ENCODE data around the gene STAG2. TPM values are rescaled to one million over a fixed set of nuclear protein-coding genes. Genes with fewer than 3 reads are reported as not detected.
"Not testable (repeated sequence)": the region's sequence is repeated elsewhere in the genome, so short reads cannot be mapped to it uniquely, and the experiment has no call there.

Gene STAG2
- total and polyA plus RNA-seq, 2 experiments from 2014 or later: 68.8 to 92.8 TPM

- TF ChIP-seq REST (IDR thresholded peaks at IDR 0.05; ENCODE audit: unreplicated experiment) (no peak), STAT1 (IDR thresholded peaks at IDR 0.05; ENCODE audit: unreplicated experiment) (no peak)
Measured at GRCh38 chrX:124103966-124104365, 142.5 kb downstream of the STAG2 start (continued).

GRCh38 chrX:124104512-124104911, 143.0 kb downstream of the STAG2 start:
- not testable (repeated sequence) for DNase-seq (ENCODE audit: low spot score); H2AFZ ChIP-seq; H3K27me3 Mint-ChIP-seq (ENCODE audit: insufficient read depth, low read depth, poor library complexity); H3K4me3 ChIP-seq; H3F3A ChIP-seq (replicated peaks; ENCODE audit: low read depth); H3K9me2 ChIP-seq (ENCODE audit: insufficient read depth); H3K4me2 ChIP-seq; H3K27me3 ChIP-seq (ENCODE audit: insufficient read depth); ATAC-seq; H3K27ac Mint-ChIP-seq; H3K36me3 ChIP-seq (ENCODE audit: insufficient read depth); H3K79me2 ChIP-seq (replicated peaks; ENCODE audit: insufficient read depth); H3K27ac ChIP-seq (ENCODE audit: low read depth); H3K4me1 Mint-ChIP-seq; H3K4me3 Mint-ChIP-seq; H4K20me1 ChIP-seq (replicated peaks; ENCODE audit: insufficient read depth); H3K4me1 ChIP-seq (ENCODE audit: insufficient read depth)
- peaks cover 10% of the 10 kb centered on the region; the same call in 2 of the 3 replicates for H3K9me3 Mint-ChIP-seq
- H3K36me3 Mint-ChIP-seq (ENCODE audit: low read depth): peaks cover 18% of the 10 kb centered on the region; the same call in 2 of the 3 replicates

- H3K9me3 Mint-ChIP-seq: peaks cover 24% of the 10 kb centered on the region
- no peak for TF ChIP-seq ZNF331 (CRISPR knock-in tag; IDR thresholded peaks at IDR 0.05; ENCODE audit: low read depth)
- TF ChIP-seq CTCF (conservative IDR thresholded peaks at IDR 0.05; ENCODE audit: low read depth in 2 of 2): no peak
- no peak for TF ChIP-seq ZNF114 (CRISPR knock-in tag; IDR thresholded peaks at IDR 0.05)
- no peak for TF ChIP-seq EZH2phosphoT487 (IDR thresholded peaks at IDR 0.05; ENCODE audit: unreplicated experiment)
- TF ChIP-seq CREB1 (CRISPR knock-in tag; IDR thresholded peaks at IDR 0.05; ENCODE audit: low read depth): no peak
- TF ChIP-seq POLR2AphosphoS5 (IDR thresholded peaks at IDR 0.05; ENCODE audit: low read depth): no peak
- no peak for TF ChIP-seq NANOG (IDR thresholded peaks at IDR 0.05; ENCODE audit: borderline replicate concordance)
- no peak for TF ChIP-seq ETS1 (IDR thresholded peaks at IDR 0.05)
- TF ChIP-seq JUNB (IDR thresholded peaks at IDR 0.05; ENCODE audit: unreplicated experiment): no peak
- no peak for TF ChIP-seq REST (IDR thresholded peaks at IDR 0.05; ENCODE audit: unreplicated experiment)
Measured at GRCh38 chrX:124113621-124114600, 152.4 kb downstream of the STAG2 start.

More at GRCh38 chrX:124113621-124114600, 152.4 kb downstream of the STAG2 start:
- Histone ChIP-seq H3K36me3 (ENCODE audit: insufficient read depth) (no peaks in the 10 kb centered on the region), H3K27me3 (ENCODE audit: insufficient read depth) (no peaks in the 10 kb centered on the region), H2AFZ (no peak overlapping the region), H3F3A (replicated peaks; ENCODE audit: low read depth) (no peaks in the 10 kb centered on the region), H3K27ac (ENCODE audit: low read depth) (no peak overlapping the region), H3K79me2 (replicated peaks; ENCODE audit: insufficient read depth) (no peaks in the 10 kb centered on the region), H3K4me2 (peak overlapping the region; percentile 68; the same call in 1 of the 2 replicates), H3K9me2 (ENCODE audit: insufficient read depth) (no peaks in the 10 kb centered on the region), H3K4me1 (ENCODE audit: insufficient read depth) (peaks cover 8% of the 10 kb centered on the region), H3K4me3 (no peak overlapping the region), H4K20me1 (replicated peaks; ENCODE audit: insufficient read depth) (no peaks in the 10 kb centered on the region)
- Mint-ChIP-seq H3K27ac (no peak overlapping the region; the same call in 1 of the 2 replicates), H3K36me3 (ENCODE audit: low read depth) (peaks cover 23% of the 10 kb centered on the region), H3K27me3 (ENCODE audit: insufficient read depth, low read depth, poor library complexity) (no peaks in the 10 kb centered on the region), H3K4me1 (peaks cover 11% of the 10 kb centered on the region; the same call in 2 of the 3 replicates), H3K4me3 (no peak overlapping the region)
- peak; percentile 57 for ATAC-seq
- DNase-seq (ENCODE audit: low spot score): peak; percentile 17
